Measurements from ENCODE around the gene BCL2. TPM values are rescaled to one million over a fixed set of nuclear protein-coding genes. Genes with fewer than 3 reads are reported as not detected.
A peak's percentile ranks its signal among the peaks of the same experiment; 100 is the strongest.
"Not testable (repeated sequence)": the region's sequence is repeated elsewhere in the genome, so short reads cannot be mapped to it uniquely, and the experiment has no call there.

BCL2 gene
- total RNA-seq, 2 donors from 2014 or later, result 98.3 to 133 TPM

GRCh38 chr18:63236406-63236805 is 83.2 kb downstream of the BCL2 start:
- Mint-ChIP-seq H3K4me3 (peak overlapping the region in 1 of 2 donors; percentile 73), H3K36me3 (ENCODE audit: insufficient read depth in 2 of 2) (peaks cover 26 to 49% of the 10 kb centered on the region in 2 donors), H3K4me1 (ENCODE audit: low read depth) (peaks cover 65% of the 10 kb centered on the region), H3K27me3 (ENCODE audit: low read depth) (no peaks in the 10 kb centered on the region), H3K27ac (peak overlapping the region; percentile 92), H3K9me3 (peaks cover 8% of the 10 kb centered on the region in 2 donors)
- ATAC-seq (replicated peaks in 1 of 2) (no peak), DNase-seq (no peak)

- Mint-ChIP-seq H3K4me1 (ENCODE audit: low read depth) (peaks cover 65% of the 10 kb centered on the region), H3K27ac (peak overlapping the region; percentile 92), H3K36me3 (ENCODE audit: insufficient read depth in 2 of 2) (peaks cover 26 to 49% of the 10 kb centered on the region in 2 donors), H3K4me3 (peak overlapping the region; percentile 59 to 73)
- ATAC-seq (replicated peaks in 1 of 2); H3K9me3 Mint-ChIP-seq; DNase-seq; H3K27me3 Mint-ChIP-seq (ENCODE audit: low read depth): not testable (repeated sequence)
Observed at GRCh38 chr18:63235920-63236319, 83.6 kb downstream of the BCL2 start.

- H3K27ac Mint-ChIP-seq, result peak overlapping the region; percentile 92
- DNase-seq (no peak), ATAC-seq (replicated peaks in 1 of 2) (peak; percentile 36 to 51)
- peaks cover 24 to 47% of the 10 kb centered on the region in 2 donors for H3K36me3 Mint-ChIP-seq (ENCODE audit: insufficient read depth in 2 of 2)
- no peaks in the 10 kb centered on the region for H3K27me3 Mint-ChIP-seq (ENCODE audit: low read depth)
- peak overlapping the region; percentile 4 to 73 for H3K4me3 Mint-ChIP-seq
- peaks cover 8% of the 10 kb centered on the region in 2 donors for H3K9me3 Mint-ChIP-seq
- peaks cover 72% of the 10 kb centered on the region for H3K4me1 Mint-ChIP-seq (ENCODE audit: low read depth)
Observed at GRCh38 chr18:63234841-63235240, 84.7 kb downstream of the BCL2 start.

GRCh38 chr18:63234432-63234831 is 85.1 kb downstream of the BCL2 start:
- peak overlapping the region; percentile 4 to 73 for H3K4me3 Mint-ChIP-seq

DNA sequence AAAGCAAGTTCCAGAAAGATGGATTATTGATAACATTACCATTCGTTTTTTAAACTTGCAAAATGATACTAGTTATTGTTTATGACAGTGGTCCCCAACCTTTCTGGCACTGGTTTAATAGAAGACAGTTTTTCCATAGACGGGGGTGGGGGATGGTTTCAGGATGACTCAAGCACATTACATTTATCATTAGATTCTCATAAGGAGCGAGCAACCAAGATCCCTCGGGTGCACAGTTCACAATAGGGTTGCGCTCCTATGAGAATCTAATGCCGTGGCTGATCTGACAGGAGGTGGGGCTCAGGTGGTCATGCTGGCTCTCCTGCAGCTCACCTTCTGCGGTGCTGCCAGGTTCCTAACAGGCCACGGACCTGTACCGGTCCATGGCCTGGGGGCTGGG is 86.2 kb downstream of the BCL2 start:
- peaks cover 8% of the 10 kb centered on the region in 2 donors for H3K9me3 Mint-ChIP-seq
- no peak for DNase-seq
- H3K4me1 Mint-ChIP-seq (ENCODE audit: low read depth), result peaks cover 79% of the 10 kb centered on the region
- H3K27ac Mint-ChIP-seq, result peak overlapping the region; percentile 86
- no peaks in the 10 kb centered on the region for H3K27me3 Mint-ChIP-seq (ENCODE audit: low read depth)
- H3K36me3 Mint-ChIP-seq (ENCODE audit: insufficient read depth in 2 of 2), result peaks cover 23 to 49% of the 10 kb centered on the region in 2 donors
- peak overlapping the region; percentile 58 to 77 for H3K4me3 Mint-ChIP-seq
- ATAC-seq (replicated peaks in 1 of 2), result peak; percentile 39 to 47

More at GRCh38 chr18:63234432-63234831, 85.1 kb downstream of the BCL2 start:
- ATAC-seq (replicated peaks in 1 of 2), result peak; percentile 38 to 58
- Mint-ChIP-seq H3K36me3 (ENCODE audit: insufficient read depth in 2 of 2) (peaks cover 25 to 50% of the 10 kb centered on the region in 2 donors), H3K4me1 (ENCODE audit: low read depth) (peaks cover 76% of the 10 kb centered on the region), H3K27ac (peak overlapping the region; percentile 92), H3K27me3 (ENCODE audit: low read depth) (no peaks in the 10 kb centered on the region), H3K9me3 (peaks cover 8% of the 10 kb centered on the region in 2 donors)
- no peak for DNase-seq

DNA sequence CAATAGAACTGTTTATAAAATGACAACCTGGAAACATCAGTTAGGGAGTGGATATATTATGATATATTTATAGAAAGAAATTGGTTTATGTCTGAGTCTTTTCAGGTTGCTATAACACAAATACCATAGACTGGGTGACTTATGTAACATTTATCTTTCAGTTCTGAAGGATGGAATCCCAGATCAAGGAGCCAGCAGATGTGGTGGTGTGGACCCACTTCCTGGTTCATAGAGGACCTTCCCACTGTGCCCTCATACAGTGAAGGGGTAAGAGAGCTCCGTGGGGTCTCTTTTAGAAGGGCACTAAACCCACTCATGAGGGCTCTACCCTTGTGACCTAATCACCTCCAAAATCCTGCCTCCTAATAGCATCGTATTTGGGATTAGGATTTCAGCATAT is 86.7 kb downstream of the BCL2 start:
- peak overlapping the region; percentile 58 to 77 for H3K4me3 Mint-ChIP-seq
- peak overlapping the region; percentile 86 for H3K27ac Mint-ChIP-seq

DNA sequence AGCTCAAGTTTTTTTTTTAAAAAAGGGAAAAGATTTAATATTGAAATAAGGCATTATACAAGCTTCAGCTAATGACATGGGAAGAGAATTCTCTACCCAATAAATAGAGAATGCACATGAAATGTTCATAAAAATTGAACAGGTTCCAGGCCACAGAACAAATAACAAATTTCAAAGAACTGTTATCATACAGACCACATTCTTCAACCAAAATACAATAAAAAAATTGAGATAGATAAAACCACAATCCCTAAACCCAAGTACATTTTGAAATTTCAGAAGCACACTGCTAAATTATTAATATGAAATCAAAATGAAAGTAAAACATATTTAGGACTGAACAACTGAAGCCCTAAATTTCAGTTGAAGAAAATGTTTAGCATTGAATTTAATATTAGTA is 89.6 kb downstream of the BCL2 start:
- Mint-ChIP-seq H3K4me1 (ENCODE audit: low read depth) (peaks cover 61% of the 10 kb centered on the region), H3K36me3 (ENCODE audit: insufficient read depth in 2 of 2) (peaks cover 15 to 35% of the 10 kb centered on the region in 2 donors), H3K9me3 (peaks cover 3% of the 10 kb centered on the region in 2 donors), H3K27me3 (ENCODE audit: low read depth) (no peaks in the 10 kb centered on the region), H3K4me3 (peak overlapping the region in 1 of 2 donors; percentile 88), H3K27ac (peak overlapping the region; percentile 99)
- no peak for DNase-seq
- ATAC-seq (replicated peaks in 1 of 2), result no peak

More for the DNA sequence above, 86.7 kb downstream of the BCL2 start:
- H3K4me1 Mint-ChIP-seq (ENCODE audit: low read depth), result peaks cover 79% of the 10 kb centered on the region
- peaks cover 23 to 49% of the 10 kb centered on the region in 2 donors for H3K36me3 Mint-ChIP-seq (ENCODE audit: insufficient read depth in 2 of 2)
- ATAC-seq (replicated peaks in 1 of 2) (peak in 1 of 2 donors; percentile 33), DNase-seq (no peak)
- peaks cover 8% of the 10 kb centered on the region in 2 donors for H3K9me3 Mint-ChIP-seq
- H3K27me3 Mint-ChIP-seq (ENCODE audit: low read depth), result no peaks in the 10 kb centered on the region

DNA sequence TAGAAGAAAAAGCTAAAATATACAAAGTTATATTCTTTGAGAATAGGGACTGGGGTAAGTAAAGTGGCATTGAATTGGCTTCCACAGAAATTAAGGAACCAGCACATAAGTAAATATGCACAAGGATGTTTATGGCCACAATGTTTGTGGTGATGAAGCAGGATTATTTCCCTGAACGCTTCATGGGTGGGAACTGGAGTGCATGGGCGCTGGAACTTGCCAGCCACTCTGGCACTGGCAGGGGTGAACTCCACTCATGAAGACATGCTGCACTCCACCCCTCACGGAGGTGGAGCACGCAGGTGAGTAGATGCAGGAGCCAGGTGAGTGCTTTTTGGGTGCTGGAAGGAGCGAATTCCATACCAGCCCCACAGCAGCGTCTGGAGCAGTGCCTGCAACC is 94.1 kb downstream of the BCL2 start:
- H3K27me3 Mint-ChIP-seq (ENCODE audit: low read depth), result no peaks in the 10 kb centered on the region
- peaks cover 12 to 32% of the 10 kb centered on the region in 2 donors for H3K36me3 Mint-ChIP-seq (ENCODE audit: insufficient read depth in 2 of 2)
- ATAC-seq (replicated peaks in 1 of 2) (no peak), DNase-seq (no peak)
- H3K27ac Mint-ChIP-seq, result no peak overlapping the region
- peaks cover 64% of the 10 kb centered on the region for H3K4me1 Mint-ChIP-seq (ENCODE audit: low read depth)
- H3K4me3 Mint-ChIP-seq, result no peak overlapping the region
- peaks cover 1 to 2% of the 10 kb centered on the region in 2 donors for H3K9me3 Mint-ChIP-seq

DNA sequence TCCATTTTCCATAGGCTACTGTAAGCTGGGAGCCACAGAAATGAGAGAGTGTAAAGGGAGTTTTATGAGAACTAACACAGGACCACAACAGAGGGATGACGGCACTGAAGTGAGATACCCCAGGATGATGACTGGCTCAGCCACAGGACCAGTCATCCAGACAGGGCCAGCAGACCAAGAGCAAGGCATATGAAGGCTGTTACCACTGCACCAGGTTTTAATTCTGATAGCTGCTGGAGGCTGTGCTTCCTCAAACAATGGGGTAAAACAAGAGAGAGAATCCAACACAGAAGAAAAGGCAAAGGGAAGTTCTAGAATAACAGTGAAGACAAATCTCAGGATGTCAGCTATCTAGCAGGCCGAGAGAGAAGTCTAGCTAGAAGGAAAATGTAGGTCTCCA is 94.9 kb downstream of the BCL2 start:
- DNase-seq (peak; percentile 72 to 82), ATAC-seq (replicated peaks in 1 of 2) (peak; percentile 100)
- H3K27me3 Mint-ChIP-seq (ENCODE audit: low read depth), result no peaks in the 10 kb centered on the region
- peaks cover 1 to 2% of the 10 kb centered on the region in 2 donors for H3K9me3 Mint-ChIP-seq
- peaks cover 60% of the 10 kb centered on the region for H3K4me1 Mint-ChIP-seq (ENCODE audit: low read depth)
- H3K36me3 Mint-ChIP-seq (ENCODE audit: insufficient read depth in 2 of 2), result peaks cover 12 to 32% of the 10 kb centered on the region in 2 donors
- H3K4me3 Mint-ChIP-seq, result peak overlapping the region; percentile 25 to 87
- H3K27ac Mint-ChIP-seq, result peak overlapping the region; percentile 82

DNA sequence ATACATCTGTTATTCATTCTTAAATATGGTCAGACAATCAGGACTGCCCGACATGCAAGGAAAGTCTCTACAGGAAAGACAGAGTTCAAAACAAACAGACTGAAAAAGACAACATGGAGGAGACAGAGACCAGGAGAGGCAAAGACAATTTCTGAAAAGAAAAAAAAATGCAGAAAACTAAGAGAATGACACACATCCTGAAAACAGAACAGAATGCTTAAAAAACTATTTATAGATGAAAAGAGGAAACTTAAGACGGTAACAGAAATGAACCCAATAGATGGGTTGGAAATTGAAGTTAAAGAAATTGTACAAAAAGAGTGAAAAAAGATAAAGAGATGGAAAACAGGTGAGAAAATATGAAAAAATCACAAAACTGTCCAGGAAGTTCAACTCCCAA is 95.7 kb downstream of the BCL2 start:
- Mint-ChIP-seq H3K4me3 (peak overlapping the region; percentile 25 to 87), H3K9me3 (peaks cover 4 to 5% of the 10 kb centered on the region in 2 donors), H3K36me3 (ENCODE audit: insufficient read depth in 2 of 2) (peaks cover 15 to 35% of the 10 kb centered on the region in 2 donors), H3K27ac (peak overlapping the region; percentile 82), H3K4me1 (ENCODE audit: low read depth) (peaks cover 63% of the 10 kb centered on the region), H3K27me3 (ENCODE audit: low read depth) (no peaks in the 10 kb centered on the region)
- no peak for ATAC-seq (replicated peaks in 1 of 2)
- no peak for DNase-seq

- peak in 1 of 2 donors; percentile 39 for DNase-seq
- no peak for ATAC-seq (replicated peaks in 1 of 2)
- Mint-ChIP-seq H3K4me1 (ENCODE audit: low read depth) (peaks cover 92% of the 10 kb centered on the region), H3K36me3 (ENCODE audit: insufficient read depth in 2 of 2) (peaks cover 20 to 41% of the 10 kb centered on the region in 2 donors), H3K4me3 (peak overlapping the region in 1 of 2 donors; percentile 42), H3K27me3 (ENCODE audit: low read depth) (no peaks in the 10 kb centered on the region), H3K9me3 (peaks cover 10 to 11% of the 10 kb centered on the region in 2 donors), H3K27ac (peak overlapping the region; percentile 77)
Observed at GRCh38 chr18:63220903-63221302, 98.7 kb downstream of the BCL2 start.

GRCh38 chr18:63218472-63218871 is 101.1 kb downstream of the BCL2 start:
- Mint-ChIP-seq H3K4me3 (peak overlapping the region; percentile 16 to 91), H3K27ac (peak overlapping the region; percentile 98), H3K4me1 (ENCODE audit: low read depth) (peaks cover 95% of the 10 kb centered on the region), H3K9me3 (peaks cover 10 to 11% of the 10 kb centered on the region in 2 donors), H3K27me3 (ENCODE audit: low read depth) (no peaks in the 10 kb centered on the region), H3K36me3 (ENCODE audit: insufficient read depth in 2 of 2) (peaks cover 24 to 50% of the 10 kb centered on the region in 2 donors)
- DNase-seq (no peak), ATAC-seq (replicated peaks in 1 of 2) (no peak)

GRCh38 chr18:63216516-63217311 is 102.9 kb downstream of the BCL2 start:
- ATAC-seq (replicated peaks in 1 of 2) (no peak), DNase-seq (peak in 1 of 2 donors; percentile 39)
- Mint-ChIP-seq H3K4me3 (peak overlapping the region; percentile 65 to 91), H3K4me1 (ENCODE audit: low read depth) (peaks cover 95% of the 10 kb centered on the region), H3K9me3 (peaks cover 8 to 9% of the 10 kb centered on the region in 2 donors), H3K36me3 (ENCODE audit: insufficient read depth in 2 of 2) (peaks cover 19 to 47% of the 10 kb centered on the region in 2 donors), H3K27me3 (ENCODE audit: low read depth) (no peaks in the 10 kb centered on the region), H3K27ac (peak overlapping the region; percentile 98)
